Measurements from ENCODE around the gene CHRND. TPM values are rescaled to one million over a fixed set of nuclear protein-coding genes. Genes with fewer than 3 reads are reported as not detected.
"Not testable (repeated sequence)": the region's sequence is repeated elsewhere in the genome, so short reads cannot be mapped to it uniquely, and the experiment has no call there.

CHRND gene
- total RNA-seq, 1 donor from 2014 or later = not detected

GRCh38 chr2:232556426-232556825 lies 30.5 kb downstream of the CHRND start:
- DNase-seq (no peak), ATAC-seq (no peak)
- Histone ChIP-seq H3K4me1 (peaks cover 30% of the 10 kb centered on the region), H3K27ac (no peak overlapping the region), H3K27me3 (no peaks in the 10 kb centered on the region), H3K36me3 (peaks cover 64% of the 10 kb centered on the region), H3K4me3 (no peak overlapping the region), H3K9me3 (no peaks in the 10 kb centered on the region)
- TF ChIP-seq CTCF (IDR thresholded peaks at IDR 0.05) = no peak
- intact Hi-C loops (cut with DNase I) = no loop called here

- TF ChIP-seq CTCF (IDR thresholded peaks at IDR 0.05) = no peak
- intact Hi-C loops (cut with DNase I) = no loop called here
- Histone ChIP-seq H3K4me3 (no peak overlapping the region), H3K9me3 (no peaks in the 10 kb centered on the region), H3K27me3 (no peaks in the 10 kb centered on the region), H3K4me1 (no peaks in the 10 kb centered on the region), H3K36me3 (peaks cover 100% of the 10 kb centered on the region), H3K27ac (no peak overlapping the region)
- no peak for DNase-seq
- ATAC-seq = peak; percentile 50
Measured at GRCh38 chr2:232562515-232563151, 36.7 kb downstream of the CHRND start.

DNA sequence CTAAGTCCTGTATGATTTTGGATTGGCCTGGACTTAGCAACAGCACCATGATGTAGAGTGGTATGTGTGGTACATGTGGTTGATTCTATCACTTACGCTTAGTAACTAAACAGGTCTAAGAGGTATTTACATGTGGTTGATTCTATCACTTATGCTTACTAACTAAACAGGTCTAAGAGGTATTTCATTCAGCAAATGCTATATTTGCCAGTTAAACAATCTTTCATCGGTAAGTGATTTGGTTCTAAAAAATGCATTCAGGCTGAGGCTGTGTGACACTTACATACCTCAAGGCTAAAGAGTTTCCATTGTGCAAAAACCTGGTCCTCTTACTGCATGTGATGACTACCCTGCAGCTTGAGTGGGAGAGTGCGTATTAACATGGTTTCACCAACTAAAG lies 37.6 kb downstream of the CHRND start:
- Histone ChIP-seq H3K9me3 (no peaks in the 10 kb centered on the region), H3K27ac (no peak overlapping the region), H3K27me3 (no peaks in the 10 kb centered on the region), H3K4me3 (no peak overlapping the region), H3K4me1 (no peaks in the 10 kb centered on the region), H3K36me3 (peaks cover 100% of the 10 kb centered on the region)
- ATAC-seq (peak; percentile 60), DNase-seq (no peak)
- no peak for TF ChIP-seq CTCF (IDR thresholded peaks at IDR 0.05)
- intact Hi-C loops (cut with DNase I) = no loop called here

DNA sequence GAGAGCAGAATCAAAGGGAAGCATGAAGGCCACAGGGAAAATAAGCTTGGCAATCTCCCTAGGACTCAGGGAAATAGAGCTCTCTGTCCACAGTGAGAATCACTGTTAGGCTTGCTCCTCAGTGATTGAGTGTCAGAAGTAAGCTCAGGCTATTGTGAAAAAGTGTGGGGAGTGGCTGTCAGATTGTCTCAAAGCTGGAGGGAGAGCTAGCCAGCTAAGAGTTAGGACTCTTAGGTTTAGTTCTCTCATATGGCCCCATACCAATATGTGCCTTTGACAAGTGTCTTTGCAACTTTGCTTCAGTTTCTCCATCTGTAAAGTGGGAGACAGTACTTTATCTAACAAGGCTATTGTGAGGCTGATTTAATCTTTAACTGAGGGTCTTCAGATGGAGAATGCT lies 41.8 kb downstream of the CHRND start:
- no peak for TF ChIP-seq CTCF (IDR thresholded peaks at IDR 0.05)
- DNase-seq (no peak), ATAC-seq (no peak)
- H3K4me1 ChIP-seq = no peaks in the 10 kb centered on the region
- intact Hi-C loops (cut with DNase I) = no loop called here
- H3K4me3 ChIP-seq = no peak overlapping the region
- no peak overlapping the region for H3K27ac ChIP-seq
- H3K27me3 ChIP-seq = no peaks in the 10 kb centered on the region
- peaks cover 99% of the 10 kb centered on the region for H3K36me3 ChIP-seq
- no peaks in the 10 kb centered on the region for H3K9me3 ChIP-seq

DNA sequence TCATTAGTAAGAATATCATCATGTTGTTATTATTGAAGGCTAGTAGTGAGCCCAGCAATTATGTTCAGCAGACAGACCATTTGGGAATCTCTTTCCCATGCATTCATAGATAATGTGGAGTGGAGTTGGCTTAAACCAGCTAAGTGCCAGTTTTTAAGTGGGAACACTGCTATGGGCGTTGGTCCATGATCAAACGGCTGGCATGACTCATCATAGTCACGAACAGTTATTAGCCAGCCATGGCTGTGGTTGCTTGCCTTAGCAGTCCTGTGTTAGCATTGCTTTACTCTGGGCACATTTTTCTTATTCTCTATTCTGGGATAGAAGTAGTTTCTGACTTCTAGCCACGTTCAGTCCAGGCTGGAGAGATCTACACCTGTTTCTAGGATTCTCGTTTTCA lies 42.2 kb downstream of the CHRND start:
- Histone ChIP-seq H3K36me3 (peaks cover 99% of the 10 kb centered on the region), H3K9me3 (no peaks in the 10 kb centered on the region), H3K4me1 (no peaks in the 10 kb centered on the region), H3K27me3 (no peaks in the 10 kb centered on the region), H3K4me3 (no peak overlapping the region), H3K27ac (no peak overlapping the region)
- no peak for DNase-seq
- peak; percentile 69 for ATAC-seq
- intact Hi-C loops (cut with DNase I) = no loop called here
- TF ChIP-seq CTCF (IDR thresholded peaks at IDR 0.05) = no peak

DNA sequence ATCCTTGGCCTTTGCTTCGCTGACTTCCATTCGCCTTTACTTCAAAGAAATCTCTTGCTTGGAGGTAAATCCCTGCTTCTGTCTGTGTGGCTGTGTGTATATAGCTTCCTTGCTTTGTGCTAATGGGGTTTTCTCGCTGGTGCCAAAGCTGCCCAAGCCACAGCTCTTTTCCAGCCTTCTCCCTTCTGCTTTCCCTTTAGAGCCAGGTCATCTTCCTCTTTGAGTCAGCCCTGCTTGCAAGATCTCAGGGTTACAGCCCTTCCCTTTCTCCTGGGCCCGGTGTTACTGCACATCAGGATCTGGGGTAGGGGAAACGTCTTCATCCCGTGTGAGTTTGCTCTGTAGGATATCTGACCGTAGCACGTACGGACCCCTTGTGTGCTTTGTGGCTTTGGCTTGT lies 43.6 kb downstream of the CHRND start:
- Histone ChIP-seq H3K9me3 (no peaks in the 10 kb centered on the region), H3K4me3 (no peak overlapping the region), H3K4me1 (no peaks in the 10 kb centered on the region), H3K36me3 (peaks cover 98% of the 10 kb centered on the region), H3K27ac (no peak overlapping the region), H3K27me3 (no peaks in the 10 kb centered on the region)
- intact Hi-C loops (cut with DNase I) = no loop called here
- no peak for DNase-seq
- ATAC-seq = no peak
- TF ChIP-seq CTCF (IDR thresholded peaks at IDR 0.05) = no peak

DNA sequence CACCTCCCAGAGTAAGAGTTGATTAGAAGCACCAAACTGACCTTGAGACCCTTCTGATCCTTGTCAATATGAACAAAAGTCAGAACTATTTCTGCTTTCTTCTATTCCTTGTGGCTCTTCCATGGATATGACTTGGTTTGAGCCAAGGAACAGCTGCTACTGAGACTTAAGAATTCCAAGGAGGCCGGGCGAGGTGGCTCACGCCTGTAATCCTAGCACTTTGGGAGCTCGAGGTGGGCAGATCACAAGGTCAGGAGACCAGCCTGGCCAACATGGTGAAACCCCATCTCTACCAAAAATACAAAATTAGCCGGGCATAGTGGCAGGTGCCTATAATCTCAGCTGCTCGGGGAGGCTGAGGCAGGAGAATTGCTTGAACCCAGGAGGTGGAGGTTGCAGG lies 44.5 kb downstream of the CHRND start:
- H3K27ac ChIP-seq; H3K27me3 ChIP-seq; H3K9me3 ChIP-seq; H3K4me1 ChIP-seq; intact Hi-C loops (cut with DNase I); ATAC-seq; H3K4me3 ChIP-seq; DNase-seq: not testable (repeated sequence)
- H3K36me3 ChIP-seq = peaks cover 98% of the 10 kb centered on the region
